GM19438 (cell line): ENCODE data around the gene NKD1.

ENCODE experiments used
- ATAC-seq: cut with Tn5 transposase; IDR thresholded peaks from one replicate; pipeline ENCODE4 v1.9.1; 2021; ENCODE audit warnings: low read depth; ENCODE audit not compliant: unreplicated experiment

The NKD1 gene

DNA sequence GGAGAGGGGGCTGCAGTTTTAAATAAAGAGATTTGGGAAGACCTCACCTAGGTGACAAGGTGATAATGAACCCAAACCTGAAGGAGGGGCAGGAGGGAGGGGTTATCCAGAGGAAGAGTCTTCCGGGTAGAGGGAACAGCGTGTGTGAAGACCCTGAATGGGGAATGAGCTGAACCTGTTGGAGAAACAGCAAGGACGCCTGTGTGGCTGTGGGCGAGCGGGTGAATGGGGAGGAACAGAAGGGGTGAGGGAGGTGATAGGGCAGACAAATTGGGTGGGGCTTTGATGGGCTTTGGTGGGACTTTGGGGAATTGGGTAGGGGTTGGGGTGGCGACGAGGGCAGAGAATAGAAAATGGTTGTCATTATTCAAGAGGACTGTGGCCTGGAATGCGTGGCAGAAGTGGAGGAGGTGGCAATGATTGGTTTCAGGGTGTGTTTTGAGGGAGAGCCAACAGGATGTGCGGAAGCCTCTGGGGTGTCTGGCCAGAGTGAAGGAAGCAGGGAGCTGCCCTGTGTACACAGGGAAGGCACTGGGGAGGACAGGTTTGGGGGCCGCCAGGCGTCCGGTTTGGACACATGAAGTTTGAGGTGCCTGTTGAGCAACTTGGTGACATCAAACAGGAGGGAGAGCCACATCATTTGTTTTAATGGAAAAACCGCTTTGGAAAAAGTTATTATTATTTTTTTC is 48.7 kb downstream of the NKD1 start:
- no peak for ATAC-seq

DNA sequence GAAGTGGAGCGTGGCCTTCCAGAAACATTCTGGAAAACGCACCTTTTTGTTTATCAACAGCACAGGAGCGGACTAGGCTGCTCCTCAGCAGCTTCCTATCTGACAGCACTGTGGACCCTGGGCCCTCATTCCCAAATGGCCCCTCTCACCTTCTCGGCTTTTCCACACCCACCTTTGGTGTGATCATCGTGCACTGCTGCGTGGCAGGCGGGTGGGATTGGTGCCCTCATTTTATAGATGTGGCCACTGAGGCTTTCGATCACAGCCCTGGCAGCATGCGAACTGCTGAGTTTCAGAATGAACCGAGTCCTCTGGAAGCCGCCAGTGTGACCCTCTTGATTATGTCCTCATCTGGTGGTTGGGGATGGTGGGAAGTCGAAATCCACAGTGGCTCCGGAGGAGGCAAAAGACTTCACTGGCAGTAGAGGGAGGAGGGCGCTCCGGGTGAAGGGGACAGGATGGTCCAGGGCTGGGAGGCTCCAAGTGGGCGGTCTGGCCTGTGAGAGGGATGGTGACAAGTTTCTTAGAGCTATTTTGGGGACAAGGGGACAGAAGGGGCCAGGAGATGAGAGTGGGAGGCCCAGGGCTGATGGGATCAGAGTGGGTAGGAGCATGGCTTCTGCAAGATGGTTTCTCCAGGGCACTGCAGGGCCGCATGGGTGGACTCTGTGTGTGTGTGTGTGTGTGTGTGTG is 49.5 kb downstream of the NKD1 start:
- no peak for ATAC-seq

DNA sequence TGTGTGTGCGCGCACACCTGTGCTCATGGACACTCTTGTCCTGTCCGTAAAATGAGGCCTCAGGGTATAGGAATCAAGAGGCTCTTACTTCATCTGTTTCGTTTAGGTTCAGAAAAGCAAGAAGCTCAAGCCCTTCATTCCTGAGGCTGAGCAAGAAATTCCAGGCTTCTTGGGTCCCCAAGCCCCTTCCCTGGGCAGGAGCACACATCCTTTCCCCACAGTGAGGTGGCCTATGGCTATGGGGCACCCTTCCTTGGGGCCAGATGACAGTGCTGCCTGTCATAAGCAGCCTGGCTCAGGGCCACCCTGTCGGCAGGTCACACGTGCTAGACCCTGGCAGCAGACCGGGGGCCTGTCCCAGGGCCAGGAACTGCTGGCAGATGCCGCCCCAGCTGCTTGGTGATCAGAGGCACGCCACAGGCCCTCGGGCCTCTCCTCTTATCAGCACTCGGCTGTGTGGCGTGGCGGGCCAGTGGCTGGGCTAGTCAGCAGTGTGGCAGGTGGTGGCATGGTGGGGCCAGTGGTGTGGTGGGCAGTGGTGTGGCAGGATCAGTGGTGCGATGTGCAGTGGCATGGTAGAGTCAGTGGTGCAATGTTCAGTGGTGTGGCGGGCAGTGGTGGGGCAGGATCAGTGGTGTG is 50.2 kb downstream of the NKD1 start:
- ATAC-seq = no peak

DNA sequence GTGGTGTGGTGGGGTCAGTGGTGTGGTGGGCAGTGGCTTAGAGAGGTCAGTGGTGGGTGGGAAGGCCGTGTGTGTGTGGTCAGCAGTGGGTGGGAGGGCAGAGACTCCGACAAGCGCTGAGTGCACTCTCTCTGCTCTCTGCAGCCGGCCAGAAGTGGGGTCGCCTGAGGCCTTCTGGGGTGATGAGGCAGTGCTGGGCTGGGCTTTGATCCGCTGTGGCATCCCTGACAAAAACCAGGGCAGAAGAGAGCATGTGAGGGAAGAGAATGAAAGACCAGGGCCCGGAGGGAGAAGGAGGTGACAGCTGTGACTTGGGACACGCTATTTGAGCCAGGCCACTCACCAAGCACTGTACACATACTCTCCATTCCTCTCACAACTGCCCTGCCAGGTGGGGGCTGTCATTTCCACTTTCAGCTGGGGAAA is 50.8 kb downstream of the NKD1 start:
- no peak for ATAC-seq

DNA sequence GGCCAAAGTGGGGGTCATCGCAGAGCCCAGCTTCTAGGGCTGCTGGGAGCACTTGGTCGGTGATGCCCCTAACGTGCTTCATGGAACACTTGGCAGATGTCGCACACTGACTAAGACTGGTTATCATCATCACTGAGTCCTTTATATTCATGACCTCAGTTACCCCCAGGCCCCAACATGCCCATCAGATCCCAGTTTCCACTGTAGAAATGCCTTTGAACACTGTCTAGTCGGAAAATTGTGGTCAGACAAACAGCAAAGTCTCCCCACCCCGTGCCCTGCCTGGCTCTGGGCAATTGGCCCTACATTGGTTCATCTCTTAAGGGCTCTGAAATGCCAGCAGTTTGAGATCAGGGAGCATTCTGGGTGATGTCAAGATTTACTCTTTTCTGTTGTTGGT is 51.3 kb downstream of the NKD1 start:
- ATAC-seq = no peak

DNA sequence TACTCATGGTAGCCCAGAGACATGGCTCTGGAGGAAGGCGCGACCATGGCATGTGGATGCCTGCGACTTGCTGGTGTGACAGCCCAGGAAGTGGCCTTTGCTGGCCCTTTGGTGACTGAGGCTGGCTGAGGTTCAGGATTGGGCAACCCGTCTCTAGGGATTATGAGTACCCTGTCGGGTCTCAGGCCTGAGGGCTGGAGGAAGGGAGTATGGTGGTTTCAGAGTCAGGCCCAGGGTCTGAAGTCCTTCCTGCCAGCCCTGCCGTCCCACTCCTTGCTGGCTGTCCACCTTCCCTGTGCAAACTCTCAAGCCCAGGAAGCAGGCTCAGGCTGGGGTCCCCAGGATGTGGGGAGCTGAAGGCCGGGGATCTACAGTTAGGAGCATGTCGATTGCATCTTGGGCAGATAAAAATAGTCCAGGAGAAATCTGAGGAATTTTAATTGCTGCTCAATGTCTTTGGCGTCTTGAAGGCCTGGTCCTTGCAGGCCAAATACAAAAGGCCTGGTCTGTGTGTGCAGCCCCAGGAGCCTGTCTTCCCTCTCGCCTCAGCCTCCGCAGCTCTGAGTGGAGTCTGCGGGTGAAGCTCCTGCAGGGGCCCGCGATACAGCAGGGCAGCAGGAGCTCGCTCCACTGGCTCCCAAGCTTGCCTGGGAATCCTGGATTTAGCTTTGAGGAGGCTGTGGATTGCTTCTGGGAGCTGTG is 52.5 kb downstream of the NKD1 start:
- no peak for ATAC-seq

DNA sequence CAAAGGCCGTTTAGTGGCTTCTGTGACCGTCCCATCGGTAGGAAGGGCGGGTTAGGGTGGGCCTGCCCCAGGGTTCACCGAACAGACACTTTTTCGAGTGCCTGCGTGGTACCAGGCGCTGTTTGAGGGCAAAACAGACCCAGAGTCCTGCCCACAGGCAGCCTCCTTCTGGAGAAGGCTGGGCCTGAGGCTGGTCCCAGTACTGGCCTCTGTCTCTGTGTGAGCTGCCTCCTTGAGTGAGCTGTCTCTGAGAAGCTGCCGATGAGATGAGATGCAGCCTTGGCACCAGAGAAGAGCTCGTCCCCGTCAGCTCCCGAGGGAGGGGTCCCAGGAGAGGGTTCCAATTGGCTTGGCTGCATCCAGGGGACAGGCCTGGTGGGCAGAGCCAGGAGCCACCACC is 53.1 kb downstream of the NKD1 start:
- no peak for ATAC-seq

DNA sequence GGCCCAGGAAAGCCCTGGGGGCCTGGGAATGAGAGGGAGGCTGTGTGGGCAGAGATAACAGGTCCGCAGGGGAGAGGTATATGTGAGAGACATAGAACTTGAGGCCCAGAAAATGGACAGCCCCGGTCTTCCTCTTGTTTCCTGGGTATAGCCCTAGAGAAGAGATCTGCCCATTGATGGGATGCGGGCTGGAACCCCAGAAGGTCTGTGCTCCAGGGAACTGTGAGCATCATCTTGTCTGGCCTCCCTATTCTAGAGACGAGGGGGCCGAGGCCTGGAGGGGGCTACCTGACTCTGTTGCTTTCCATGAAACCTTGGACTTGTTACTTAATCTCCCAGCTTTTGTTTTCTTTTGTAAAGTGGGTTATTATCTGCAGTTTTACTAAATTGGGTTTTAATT is 53.9 kb downstream of the NKD1 start:
- no peak for ATAC-seq

DNA sequence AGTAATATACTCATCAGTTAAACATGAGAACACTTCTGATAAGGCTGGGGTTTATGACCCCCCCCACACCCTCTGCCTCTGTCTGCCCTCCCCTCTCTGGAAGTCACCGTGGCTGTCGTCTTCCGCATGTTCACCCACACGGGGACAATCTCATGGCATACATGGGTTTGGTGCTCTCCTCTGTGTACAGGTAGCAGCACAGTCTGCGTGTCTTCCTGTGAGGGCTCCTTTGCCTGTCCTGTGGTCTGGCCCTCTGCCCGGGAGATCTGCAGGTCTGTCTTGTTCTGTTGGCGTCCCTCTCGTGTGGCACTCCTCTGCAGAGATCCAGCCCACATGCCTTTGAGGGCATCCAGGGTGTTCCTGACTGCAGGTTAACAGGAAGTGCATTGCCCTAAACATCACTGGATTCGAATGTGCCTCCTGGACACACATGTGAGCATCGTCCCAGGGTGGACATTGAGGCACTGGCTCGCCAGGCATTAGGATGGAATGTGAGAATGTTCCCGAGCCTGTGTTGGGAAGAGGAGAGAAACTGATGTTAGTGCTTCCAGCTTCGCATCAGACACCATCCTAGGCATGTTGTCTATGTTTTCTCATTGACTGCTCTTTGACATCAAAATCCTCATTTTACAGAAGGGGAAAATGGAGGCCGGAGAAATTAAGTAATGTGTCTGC is 54.5 kb downstream of the NKD1 start:
- no peak for ATAC-seq

DNA sequence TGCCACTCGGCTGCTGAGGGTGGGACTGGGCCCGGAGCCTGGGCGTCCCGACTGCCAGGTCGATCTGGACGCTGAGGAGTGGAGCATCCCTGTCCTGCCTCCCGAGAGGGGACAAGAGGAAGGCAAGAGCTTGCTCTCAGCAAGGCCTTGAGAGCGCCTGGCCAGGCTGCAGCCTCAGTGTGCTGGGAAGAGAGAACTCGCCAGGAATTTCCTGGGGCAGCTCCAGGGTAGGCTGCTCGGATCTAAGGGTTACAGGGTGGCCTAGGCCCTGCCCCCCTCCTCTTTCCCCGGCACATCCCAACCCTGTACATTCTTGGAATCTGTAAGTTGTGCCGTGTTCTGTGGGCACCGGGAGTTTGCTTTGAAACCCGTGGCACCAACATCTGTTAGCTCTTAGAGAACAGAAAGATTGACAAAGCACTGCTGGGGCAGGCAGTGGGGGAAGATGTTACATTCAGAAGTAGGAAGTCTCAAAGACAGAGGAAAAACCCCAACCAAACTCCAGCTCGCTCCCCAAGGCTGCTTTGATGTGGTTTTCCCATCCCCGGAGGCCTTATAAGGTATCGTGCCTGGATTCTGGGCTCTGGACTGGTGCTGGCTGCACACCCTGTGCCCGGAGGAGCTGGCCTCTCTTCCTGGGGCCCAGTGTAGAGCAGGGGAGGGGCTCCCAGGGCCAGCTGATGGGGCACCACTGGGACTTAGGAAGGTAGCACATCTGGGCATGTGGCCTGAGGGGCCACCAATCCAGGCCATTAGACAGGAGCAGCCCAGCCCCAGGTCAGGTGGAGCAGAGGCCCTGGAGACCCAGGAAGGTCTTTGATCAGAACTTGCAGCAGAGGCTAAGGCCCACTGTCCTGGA is 55.2 kb downstream of the NKD1 start:
- ATAC-seq = no peak

DNA sequence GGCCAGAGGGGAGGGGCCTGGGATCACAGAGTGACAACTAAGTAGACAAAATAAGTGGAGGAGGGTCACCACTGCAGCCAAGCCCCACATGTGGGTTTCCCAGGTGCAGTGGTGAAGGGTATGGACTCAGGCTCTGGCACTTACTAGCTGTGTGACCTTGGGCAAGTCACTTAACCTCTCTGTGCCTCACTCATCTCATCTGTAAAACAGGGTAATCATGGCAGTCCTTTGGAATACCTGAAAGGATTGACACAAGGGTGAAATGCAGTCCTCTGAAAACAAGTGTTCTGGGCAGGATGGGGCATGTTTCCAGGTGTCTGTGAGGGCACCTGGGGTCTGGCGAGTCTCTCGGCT is 55.8 kb downstream of the NKD1 start:
- no peak for ATAC-seq

DNA sequence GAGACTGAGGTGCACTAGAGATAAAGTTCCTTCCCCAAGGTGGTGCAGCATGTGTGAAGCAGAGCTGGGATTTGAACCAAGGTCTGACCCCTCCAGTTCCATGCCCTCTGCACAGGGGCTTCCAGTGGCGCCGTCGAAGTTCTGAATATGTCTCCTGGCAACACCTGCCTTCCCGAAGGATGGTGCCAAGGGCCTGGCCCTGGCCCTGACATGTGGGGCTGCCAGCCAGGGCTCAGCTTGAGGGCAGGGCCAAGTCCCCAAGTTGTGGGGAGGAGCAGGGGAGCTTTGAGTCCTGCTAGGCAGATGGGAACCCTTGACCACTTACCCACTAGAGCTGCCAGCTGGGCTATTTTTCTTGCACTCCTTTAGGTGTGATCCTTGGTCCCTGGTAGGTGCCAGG is 56.4 kb downstream of the NKD1 start:
- ATAC-seq = no peak

DNA sequence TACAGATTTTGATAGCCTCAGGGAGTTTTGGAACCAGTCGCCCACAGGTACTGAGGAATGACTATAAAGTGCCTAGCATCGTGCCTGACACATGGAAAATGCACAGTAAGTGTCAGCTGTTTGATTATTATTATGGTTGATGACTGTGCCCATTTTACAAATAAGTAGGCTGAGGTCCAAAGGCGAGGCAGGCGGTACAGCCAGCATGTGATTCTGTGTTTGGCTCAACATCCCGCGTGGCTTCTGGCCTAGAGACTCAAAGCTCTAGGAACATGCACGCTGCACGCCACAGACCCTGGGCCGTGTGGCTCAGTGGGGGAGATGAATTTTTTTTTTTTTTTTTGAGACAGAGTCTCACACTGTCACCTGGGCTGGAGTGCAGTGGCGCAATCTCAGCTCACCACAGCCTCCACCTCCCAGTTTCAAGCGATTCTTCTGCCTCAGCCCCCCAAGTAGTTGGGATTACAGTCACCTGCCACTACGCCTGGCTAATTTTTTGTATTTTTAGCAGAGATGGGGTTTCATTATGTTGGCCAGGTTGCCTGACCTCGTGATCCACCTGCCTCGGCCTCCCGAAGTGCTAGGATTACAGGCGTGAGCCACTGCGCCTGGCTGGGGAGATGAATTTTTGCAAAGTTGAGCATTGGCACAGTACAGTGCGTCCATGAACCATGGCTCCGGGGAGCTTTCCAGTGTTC is 57.7 kb downstream of the NKD1 start:
- no peak for ATAC-seq

DNA sequence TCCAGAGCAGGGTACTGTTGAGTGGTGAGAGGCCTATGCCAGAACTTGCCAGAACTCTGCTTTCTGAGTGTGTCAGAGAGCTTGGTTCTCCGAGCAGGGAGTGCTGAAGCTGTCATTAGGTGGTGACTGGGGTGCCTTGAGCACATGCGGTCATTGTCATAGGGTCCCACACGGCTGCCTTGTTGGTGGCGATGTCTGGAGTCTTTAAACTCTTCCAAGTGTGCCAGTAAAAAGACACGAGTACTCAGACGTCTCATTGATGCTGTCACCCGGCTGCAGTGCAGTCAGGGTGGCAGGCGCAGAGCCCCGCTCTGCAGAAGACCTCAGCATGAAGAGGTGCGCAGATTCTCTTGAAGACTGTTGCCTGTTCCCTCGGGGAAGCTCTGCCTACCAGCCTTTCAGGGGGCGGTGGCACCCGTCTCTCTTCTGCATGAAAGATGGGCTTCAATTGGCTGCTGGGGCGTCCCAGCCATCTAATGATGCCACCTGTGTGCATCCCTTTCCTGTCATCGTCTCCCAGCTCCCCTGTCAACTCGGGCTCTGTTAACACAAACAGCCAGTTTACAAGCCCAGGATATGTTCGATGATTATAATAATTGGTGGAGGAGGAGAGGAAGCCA is 58.3 kb downstream of the NKD1 start:
- no peak for ATAC-seq

DNA sequence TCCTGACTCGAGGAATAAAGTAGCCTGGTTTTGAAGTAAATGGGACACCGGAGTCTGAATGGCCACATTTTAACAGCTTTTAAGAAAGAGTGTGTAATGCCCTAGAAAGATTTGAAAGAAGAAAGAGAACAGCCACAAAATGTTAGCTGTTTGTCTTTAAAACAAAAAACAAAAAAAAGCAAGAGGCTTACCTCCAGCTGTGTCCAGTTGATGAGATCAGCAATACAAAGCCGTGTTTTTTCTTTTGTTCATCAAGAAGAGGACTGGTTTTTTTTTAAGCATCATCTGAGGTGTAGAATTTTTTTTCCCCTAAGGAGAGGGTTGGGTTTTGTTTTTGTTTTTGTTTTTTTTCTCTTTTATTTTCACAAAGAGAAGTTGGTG is 58.8 kb downstream of the NKD1 start:
- no peak for ATAC-seq

DNA sequence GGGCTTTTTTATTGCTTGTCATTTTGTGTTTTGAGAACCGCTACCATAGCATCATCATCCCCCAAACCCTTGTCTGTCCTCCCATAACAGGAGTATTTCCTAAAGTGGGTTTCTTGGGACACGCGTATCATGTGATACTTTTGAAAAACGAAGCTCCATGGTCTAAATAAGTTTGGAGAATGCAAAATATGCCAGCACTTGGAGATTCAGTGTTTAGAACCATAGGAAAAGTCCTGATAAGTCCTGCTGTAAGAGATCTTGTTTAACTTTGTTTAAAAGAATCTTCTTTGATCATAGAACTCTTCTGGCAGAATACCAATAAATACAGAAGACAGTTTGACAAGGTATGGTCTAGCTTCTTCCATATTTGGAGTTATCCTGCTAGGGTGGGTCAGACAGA is 59.3 kb downstream of the NKD1 start:
- ATAC-seq = no peak

DNA sequence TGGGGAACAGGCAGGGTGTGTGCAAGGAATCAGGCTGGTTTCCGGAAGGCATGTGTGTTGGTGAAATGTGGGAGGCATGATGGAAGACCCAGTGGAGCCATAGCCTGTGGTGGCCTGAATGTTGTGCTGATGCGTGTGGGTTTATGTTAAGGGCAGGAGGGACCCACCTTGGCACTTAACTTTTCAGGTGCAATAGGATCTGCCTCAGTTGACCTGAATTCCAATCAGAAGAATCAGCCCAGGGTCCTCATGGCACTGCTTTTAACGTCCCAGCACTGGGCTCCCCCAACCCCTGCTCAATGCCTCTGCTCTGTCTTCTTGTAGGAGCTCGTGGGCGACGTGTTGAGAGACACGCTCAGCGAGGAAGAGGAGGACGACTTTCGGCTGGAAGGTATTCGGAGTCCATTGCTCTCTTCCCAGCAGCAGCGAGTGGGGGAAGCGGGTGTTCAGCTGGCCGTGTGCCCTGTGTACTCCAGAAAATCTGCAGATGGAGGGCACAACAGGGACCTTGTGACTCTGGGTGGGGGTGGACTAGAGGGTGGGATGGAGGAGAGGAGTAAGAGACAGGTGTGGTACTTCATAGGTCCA is 59.9 kb downstream of the NKD1 start:
- no peak for ATAC-seq

DNA sequence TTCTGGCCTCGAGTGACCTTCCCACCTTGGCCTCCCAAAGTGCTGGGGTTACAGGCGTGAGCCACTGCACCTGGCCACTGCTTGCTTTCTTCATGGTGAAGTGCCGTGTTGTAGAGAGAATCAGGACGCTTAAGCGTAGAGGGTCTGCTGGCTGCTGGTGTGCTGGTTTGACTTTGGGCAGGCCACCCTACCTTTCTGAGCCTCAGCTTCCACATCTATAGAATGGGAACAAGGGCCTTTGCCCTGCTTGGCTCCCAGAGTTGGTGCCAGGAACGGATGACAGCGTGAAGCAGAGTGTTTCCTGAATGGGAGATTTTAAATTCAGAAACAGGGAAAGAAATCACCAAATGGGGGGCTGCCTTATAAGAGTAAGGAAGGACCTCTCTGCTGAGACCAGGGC is 60.9 kb downstream of the NKD1 start:
- ATAC-seq = no peak

DNA sequence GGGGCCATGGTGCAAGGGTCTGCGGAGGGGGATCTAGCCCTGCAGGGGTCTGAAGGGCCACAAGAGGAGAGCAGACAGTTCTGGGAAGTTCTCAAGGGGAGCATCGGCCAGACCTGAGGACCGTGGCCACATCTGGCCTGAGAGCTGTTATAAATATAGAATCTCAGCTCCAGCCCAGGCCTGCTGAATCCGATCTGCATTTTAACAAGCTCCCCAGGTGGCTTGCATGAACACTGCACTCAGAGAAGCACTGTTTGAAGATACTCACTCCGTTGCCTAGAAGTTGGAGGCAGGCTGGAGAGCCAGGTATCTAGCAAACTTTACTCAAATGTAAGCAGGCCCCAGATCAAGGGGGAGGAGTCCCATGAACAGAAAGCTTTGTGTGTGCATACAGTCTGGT is 61.3 kb downstream of the NKD1 start:
- no peak for ATAC-seq
